ENCODE measurements around the gene CEL. TPM values are rescaled to one million over a fixed set of nuclear protein-coding genes. Genes with fewer than 3 reads are reported as not detected.

The CEL gene
- total and polyA plus RNA-seq, 2 donors from 2014 or later = 1.0 to 16.7 TPM

DNA sequence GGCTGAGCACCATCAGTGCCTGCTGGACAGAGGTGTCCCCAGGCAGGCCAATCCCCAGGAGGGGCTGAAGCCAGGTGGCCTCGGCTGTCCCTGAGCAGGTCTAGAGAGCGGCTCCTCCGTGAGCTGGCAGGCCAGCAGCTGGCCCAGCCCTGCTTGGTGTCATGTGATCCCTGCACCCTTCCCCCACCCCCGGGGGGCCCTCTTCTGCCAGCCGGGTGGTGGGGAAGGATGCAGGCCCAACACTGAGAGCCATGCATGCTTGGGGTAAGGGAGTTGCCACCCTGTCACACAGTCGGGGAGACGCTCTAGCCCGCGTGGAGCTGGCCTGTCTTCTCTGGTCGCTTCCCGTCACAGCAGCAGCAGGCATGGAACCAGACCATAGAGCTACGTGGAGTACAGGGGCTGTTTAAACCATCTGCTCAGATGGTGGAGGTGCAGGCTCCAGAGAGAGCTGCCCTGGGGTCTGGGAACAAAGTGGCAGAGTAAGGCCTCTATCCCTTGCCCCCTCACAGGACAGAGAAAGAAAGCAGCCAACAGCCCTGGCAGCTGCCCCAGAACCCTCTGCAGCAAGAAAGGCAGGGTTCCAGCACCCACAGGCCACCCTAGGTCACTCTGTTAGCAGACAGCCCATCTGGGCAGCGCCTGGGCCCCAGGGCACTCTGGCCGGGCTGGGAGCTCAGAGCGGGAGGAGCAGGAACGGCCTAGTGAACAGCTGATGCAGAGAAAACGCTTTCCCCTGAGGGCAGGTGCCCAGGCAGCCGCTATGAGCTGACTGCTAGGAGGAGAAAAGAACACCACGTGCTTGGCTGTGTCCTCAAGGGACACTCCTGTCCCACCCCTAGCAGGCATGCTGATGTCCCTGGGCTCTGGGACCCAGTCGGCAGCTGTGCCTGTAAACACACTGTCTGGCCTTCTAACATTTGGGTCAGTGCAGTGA lies 52.4 kb downstream of the CEL start:
- Histone ChIP-seq H3K9ac (ENCODE audit: low read length in 3 of 3) (peak overlapping the region in 1 of 3 donors; percentile 46), H3K4me1 (ENCODE audit: control insufficient read depth in 2 of 3, insufficient read depth in 2 of 3, low read depth in 1 of 3, low read length in 3 of 3) (peaks cover 0 to 47% (median 23%) of the 10 kb centered on the region in 3 donors), H3K27ac (ENCODE audit: low read depth in 2 of 2, low read length in 2 of 2) (peak overlapping the region; percentile 38 to 71), H3K4me3 (ENCODE audit: low read length in 3 of 3) (no peak overlapping the region), H3K9me3 (ENCODE audit: control insufficient read depth in 2 of 3, insufficient read depth in 1 of 3, low read length in 3 of 3) (no peaks in the 10 kb centered on the region), H3K27me3 (ENCODE audit: control insufficient read depth, insufficient read depth, low read length) (no peaks in the 10 kb centered on the region), H3K36me3 (ENCODE audit: control insufficient read depth in 2 of 3, insufficient read depth in 3 of 3, low read length in 3 of 3) (peaks cover 0 to 12% (median 0%) of the 10 kb centered on the region in 3 donors)
- intact Hi-C loops (cut with DNase I) = no loop called here
- FAIRE-seq (no peak), DNase-seq (peak; percentile 75 to 85 (median 78))
- TF ChIP-seq, protein P1, sequence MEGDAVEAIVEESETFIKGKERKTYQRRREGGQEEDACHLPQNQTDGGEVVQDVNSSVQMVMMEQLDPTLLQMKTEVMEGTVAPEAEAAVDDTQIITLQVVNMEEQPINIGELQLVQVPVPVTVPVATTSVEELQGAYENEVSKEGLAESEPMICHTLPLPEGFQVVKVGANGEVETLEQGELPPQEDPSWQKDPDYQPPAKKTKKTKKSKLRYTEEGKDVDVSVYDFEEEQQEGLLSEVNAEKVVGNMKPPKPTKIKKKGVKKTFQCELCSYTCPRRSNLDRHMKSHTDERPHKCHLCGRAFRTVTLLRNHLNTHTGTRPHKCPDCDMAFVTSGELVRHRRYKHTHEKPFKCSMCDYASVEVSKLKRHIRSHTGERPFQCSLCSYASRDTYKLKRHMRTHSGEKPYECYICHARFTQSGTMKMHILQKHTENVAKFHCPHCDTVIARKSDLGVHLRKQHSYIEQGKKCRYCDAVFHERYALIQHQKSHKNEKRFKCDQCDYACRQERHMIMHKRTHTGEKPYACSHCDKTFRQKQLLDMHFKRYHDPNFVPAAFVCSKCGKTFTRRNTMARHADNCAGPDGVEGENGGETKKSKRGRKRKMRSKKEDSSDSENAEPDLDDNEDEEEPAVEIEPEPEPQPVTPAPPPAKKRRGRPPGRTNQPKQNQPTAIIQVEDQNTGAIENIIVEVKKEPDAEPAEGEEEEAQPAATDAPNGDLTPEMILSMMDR (IDR thresholded peaks at IDR 0.05; ENCODE audit: borderline replicate concordance, extremely low read depth, insufficient read depth) = no peak

- peaks cover 0 to 55% (median 28%) of the 10 kb centered on the region in 3 donors for H3K4me1 ChIP-seq (ENCODE audit: control insufficient read depth in 2 of 3, insufficient read depth in 2 of 3, low read depth in 1 of 3, low read length in 3 of 3)
- H3K36me3 ChIP-seq (ENCODE audit: control insufficient read depth in 2 of 3, insufficient read depth in 3 of 3, low read length in 3 of 3) = peaks cover 0 to 4% (median 0%) of the 10 kb centered on the region in 3 donors
- no peaks in the 10 kb centered on the region for H3K9me3 ChIP-seq (ENCODE audit: control insufficient read depth in 2 of 3, insufficient read depth in 1 of 3, low read length in 3 of 3)
- no peaks in the 10 kb centered on the region for H3K27me3 ChIP-seq (ENCODE audit: control insufficient read depth, insufficient read depth, low read length)
- FAIRE-seq = no peak
- peak in 2 of 5 donors; percentile 41 to 67 for DNase-seq
- intact Hi-C loops (cut with DNase I) = no loop called here
- no peak overlapping the region for H3K27ac ChIP-seq (ENCODE audit: low read depth in 2 of 2, low read length in 2 of 2)
- H3K9ac ChIP-seq (ENCODE audit: low read length in 3 of 3) = peak overlapping the region in 1 of 3 donors; percentile 40
- TF ChIP-seq, protein P1 (IDR thresholded peaks at IDR 0.05; ENCODE audit: borderline replicate concordance, extremely low read depth, insufficient read depth) = no peak
- H3K4me3 ChIP-seq (ENCODE audit: low read length in 3 of 3) = no peak overlapping the region
These were observed 53.3 kb downstream of the CEL start for GRCh38 chr9:133114886-133115603.

DNA sequence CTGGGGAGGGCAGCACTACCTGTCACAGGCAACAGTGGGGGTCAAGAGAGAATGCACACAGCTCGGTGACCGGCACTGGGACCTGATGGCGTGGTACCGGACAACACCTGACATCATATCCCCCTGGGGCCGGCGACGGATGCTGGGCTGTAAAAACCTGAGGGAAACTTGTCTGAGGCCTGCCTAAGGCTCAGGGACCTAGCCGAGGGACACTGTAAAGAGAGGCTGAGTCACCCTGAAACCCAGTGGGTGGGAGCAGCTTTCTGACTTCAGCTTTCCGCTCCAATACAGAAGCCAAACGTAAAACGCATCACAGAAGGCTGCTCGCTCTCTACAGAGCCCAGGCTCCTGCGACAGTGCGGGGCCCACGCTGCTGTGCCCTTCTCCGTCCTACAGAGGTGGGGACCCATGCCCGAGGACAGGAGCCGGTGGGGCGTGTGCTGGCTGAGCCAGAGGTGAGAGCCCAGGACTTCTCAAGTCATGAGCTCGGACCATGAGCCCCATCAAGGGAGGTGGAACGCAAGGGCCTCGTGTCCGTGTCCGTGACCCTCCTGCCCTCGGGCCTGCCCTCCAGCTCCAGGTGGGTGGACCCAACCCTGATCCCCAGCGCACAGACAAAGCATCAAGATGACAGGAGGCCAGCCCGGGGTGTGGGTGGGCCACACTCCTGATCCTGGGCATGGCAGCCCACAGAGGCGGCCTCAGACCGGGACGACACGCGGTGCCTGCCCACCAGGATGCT lies 54.0 kb downstream of the CEL start:
- FAIRE-seq (no peak), DNase-seq (peak in 1 of 5 donors; percentile 65)
- Histone ChIP-seq H3K9ac (ENCODE audit: low read length in 3 of 3) (no peak overlapping the region), H3K27ac (ENCODE audit: low read depth in 2 of 2, low read length in 2 of 2) (peak overlapping the region in 1 of 2 donors; percentile 20), H3K36me3 (ENCODE audit: control insufficient read depth in 2 of 3, insufficient read depth in 3 of 3, low read length in 3 of 3) (no peaks in the 10 kb centered on the region), H3K4me3 (ENCODE audit: low read length in 3 of 3) (no peak overlapping the region), H3K27me3 (ENCODE audit: control insufficient read depth, insufficient read depth, low read length) (no peaks in the 10 kb centered on the region), H3K4me1 (ENCODE audit: control insufficient read depth in 2 of 3, insufficient read depth in 2 of 3, low read depth in 1 of 3, low read length in 3 of 3) (peaks cover 0 to 59% (median 28%) of the 10 kb centered on the region in 3 donors), H3K9me3 (ENCODE audit: control insufficient read depth in 2 of 3, insufficient read depth in 1 of 3, low read length in 3 of 3) (no peaks in the 10 kb centered on the region)
- TF ChIP-seq, protein P1 (IDR thresholded peaks at IDR 0.05; ENCODE audit: borderline replicate concordance, extremely low read depth, insufficient read depth) = no peak
- intact Hi-C loops (cut with DNase I) = no loop called here
